ENCODE measurements around the gene TRABD2A.

TRABD2A gene

GRCh38 chr2:84830758-84831500, 50.0 kb downstream of the TRABD2A start:
- Histone ChIP-seq H3K9ac (ENCODE audit: low read depth, low read length, poor library complexity, severe bottlenecking) (no peak overlapping the region), H3K9me2 (replicated peaks; ENCODE audit: low read depth, low read length) (no peaks in the 10 kb centered on the region), H3F3A (ENCODE audit: low read depth) (no peaks in the 10 kb centered on the region), H3K27me3 (ENCODE audit: insufficient read depth, low read length, poor library complexity, severe bottlenecking) (no peaks in the 10 kb centered on the region), H3K4me2 (ENCODE audit: low read depth, low read length, poor library complexity, severe bottlenecking) (no peak overlapping the region), H3K36me3 (ENCODE audit: insufficient read depth, low read length) (no peaks in the 10 kb centered on the region), H3K9me3 (ENCODE audit: insufficient read depth, low read depth, low read length) (no peaks in the 10 kb centered on the region), H3K4me3 (ENCODE audit: low read length, poor library complexity, severe bottlenecking) (no peak overlapping the region), H3K79me2 (ENCODE audit: insufficient read depth, low read length) (no peaks in the 10 kb centered on the region), H2AFZ (ENCODE audit: low read length) (no peak overlapping the region), H4K20me1 (ENCODE audit: insufficient read depth, low read length, poor library complexity, severe bottlenecking) (no peaks in the 10 kb centered on the region), H3K4me1 (ENCODE audit: insufficient read depth, low read length, poor library complexity, severe bottlenecking) (no peaks in the 10 kb centered on the region)
- TF ChIP-seq CTCF (conservative IDR thresholded peaks at IDR 0.05; ENCODE audit: low read length) (no peak), EZH2phosphoT487 (IDR thresholded peaks at IDR 0.05; ENCODE audit: borderline replicate concordance) (no peak)

- no peaks in the 10 kb centered on the region for H3K9me3 ChIP-seq (ENCODE audit: insufficient read depth, low read depth, low read length)
- no peaks in the 10 kb centered on the region for H3K27me3 ChIP-seq (ENCODE audit: insufficient read depth, low read length, poor library complexity, severe bottlenecking)
- H3K9ac ChIP-seq (ENCODE audit: low read depth, low read length, poor library complexity, severe bottlenecking): no peak overlapping the region
- no peaks in the 10 kb centered on the region for H3K4me1 ChIP-seq (ENCODE audit: insufficient read depth, low read length, poor library complexity, severe bottlenecking)
- no peak overlapping the region for H2AFZ ChIP-seq (ENCODE audit: low read length)
- no peaks in the 10 kb centered on the region for H3K79me2 ChIP-seq (ENCODE audit: insufficient read depth, low read length)
- H3F3A ChIP-seq (ENCODE audit: low read depth): no peaks in the 10 kb centered on the region
- TF ChIP-seq EZH2phosphoT487 (IDR thresholded peaks at IDR 0.05; ENCODE audit: borderline replicate concordance) (no peak), CTCF (conservative IDR thresholded peaks at IDR 0.05; ENCODE audit: low read length) (no peak)
- no peak overlapping the region for H3K4me3 ChIP-seq (ENCODE audit: low read length, poor library complexity, severe bottlenecking)
- no peaks in the 10 kb centered on the region for H4K20me1 ChIP-seq (ENCODE audit: insufficient read depth, low read length, poor library complexity, severe bottlenecking)
- H3K9me2 ChIP-seq (replicated peaks; ENCODE audit: low read depth, low read length): no peaks in the 10 kb centered on the region
- no peaks in the 10 kb centered on the region for H3K36me3 ChIP-seq (ENCODE audit: insufficient read depth, low read length)
- no peak overlapping the region for H3K4me2 ChIP-seq (ENCODE audit: low read depth, low read length, poor library complexity, severe bottlenecking)
Observed at GRCh38 chr2:84830095-84830494, 50.8 kb downstream of the TRABD2A start.

- no peak overlapping the region for H3K4me2 ChIP-seq (ENCODE audit: low read depth, low read length, poor library complexity, severe bottlenecking)
- no peak for TF ChIP-seq EZH2phosphoT487 (IDR thresholded peaks at IDR 0.05; ENCODE audit: borderline replicate concordance)
- TF ChIP-seq CTCF (conservative IDR thresholded peaks at IDR 0.05; ENCODE audit: low read length): no peak
- H3K9ac ChIP-seq (ENCODE audit: low read depth, low read length, poor library complexity, severe bottlenecking): no peak overlapping the region
Observed at GRCh38 chr2:84829693-84830092, 51.2 kb downstream of the TRABD2A start.

More at GRCh38 chr2:84829693-84830092, 51.2 kb downstream of the TRABD2A start:
- H3K4me3 ChIP-seq (ENCODE audit: low read length, poor library complexity, severe bottlenecking): no peak overlapping the region
- H3F3A ChIP-seq (ENCODE audit: low read depth): no peaks in the 10 kb centered on the region
- no peaks in the 10 kb centered on the region for H3K9me2 ChIP-seq (replicated peaks; ENCODE audit: low read depth, low read length)
- H3K79me2 ChIP-seq (ENCODE audit: insufficient read depth, low read length): no peaks in the 10 kb centered on the region
- no peaks in the 10 kb centered on the region for H4K20me1 ChIP-seq (ENCODE audit: insufficient read depth, low read length, poor library complexity, severe bottlenecking)
- no peaks in the 10 kb centered on the region for H3K36me3 ChIP-seq (ENCODE audit: insufficient read depth, low read length)
- H3K4me1 ChIP-seq (ENCODE audit: insufficient read depth, low read length, poor library complexity, severe bottlenecking): no peaks in the 10 kb centered on the region
- no peak overlapping the region for H2AFZ ChIP-seq (ENCODE audit: low read length)
- no peaks in the 10 kb centered on the region for H3K27me3 ChIP-seq (ENCODE audit: insufficient read depth, low read length, poor library complexity, severe bottlenecking)
- H3K9me3 ChIP-seq (ENCODE audit: insufficient read depth, low read depth, low read length): no peaks in the 10 kb centered on the region

Measured in Loucy (cell line).